Parietal lobe (tissue), 2 donors: ENCODE data around the gene HEPHL1. TPM values are rescaled to one million over a fixed set of nuclear protein-coding genes. Genes with fewer than 3 reads are reported as not detected.

Experiments used
- small RNA-seq: library from RNA; depleted of rRNA; stranded (forward); fragments of <200 nt; gene quantifications from one replicate; pipeline ENCODE3, GENCODE V24; 2014; ENCODE audit warnings: low replicate concordance
- total RNA-seq: library from RNA; depleted of rRNA; stranded (reverse); fragments of >200 nt; gene quantifications from one replicate; pipeline ENCODE4 v1.2.3, GENCODE V29; 2014

Gene HEPHL1, protein sequence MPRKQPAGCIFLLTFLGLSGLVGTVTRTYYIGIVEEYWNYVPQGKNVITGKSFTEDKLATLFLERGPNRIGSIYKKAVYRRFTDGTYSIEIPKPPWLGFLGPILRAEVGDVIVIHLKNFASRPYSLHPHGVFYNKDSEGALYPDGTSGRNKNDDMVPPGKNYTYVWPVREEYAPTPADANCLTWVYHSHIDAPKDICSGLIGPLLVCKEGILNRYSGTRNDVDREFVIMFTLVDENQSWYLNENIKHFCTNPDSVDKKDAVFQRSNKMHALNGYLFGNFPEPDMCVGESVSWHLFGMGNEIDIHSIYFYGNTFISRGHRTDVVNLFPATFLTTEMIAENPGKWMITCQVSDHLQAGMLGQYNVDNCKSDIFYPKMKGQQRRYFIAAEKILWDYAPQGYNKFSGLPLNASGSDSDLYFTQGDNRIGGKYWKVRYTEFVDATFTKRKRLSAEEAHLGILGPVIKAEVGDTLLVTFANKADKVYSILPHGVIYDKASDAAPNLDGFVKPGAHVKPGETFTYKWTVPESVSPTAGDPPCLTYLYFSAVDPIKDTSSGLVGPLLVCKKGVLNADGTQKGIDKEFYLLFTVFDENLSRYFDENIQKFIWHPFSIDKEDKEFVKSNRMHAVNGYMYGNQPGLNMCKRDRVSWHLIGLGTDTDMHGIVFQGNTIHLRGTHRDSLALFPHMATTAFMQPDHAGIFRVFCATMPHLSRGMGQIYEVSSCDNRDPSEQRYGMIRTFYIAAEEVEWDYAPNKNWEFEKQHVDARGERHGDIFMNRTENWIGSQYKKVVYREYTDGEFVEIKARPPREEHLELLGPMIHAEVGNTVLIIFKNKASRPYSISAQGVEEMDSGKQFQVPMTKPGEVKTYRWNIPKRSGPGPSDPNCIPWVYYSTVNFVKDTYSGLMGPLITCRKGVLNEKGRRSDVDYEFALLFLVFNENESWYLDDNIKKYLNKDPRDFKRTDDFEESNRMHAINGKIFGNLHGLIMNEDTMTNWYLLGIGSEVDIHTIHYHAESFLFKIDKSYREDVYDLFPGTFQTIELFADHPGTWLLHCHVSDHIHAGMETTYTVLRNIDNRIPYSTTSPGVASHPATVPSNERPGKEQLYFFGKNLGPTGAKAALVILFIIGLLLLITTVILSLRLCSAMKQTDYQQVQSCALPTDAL
- not detected for total RNA-seq

GRCh38 chr11:94020777-94021481 lies at the start of gene HEPHL1:
TSS of gene HEPHL1 (plus strand) at chr11:94021354. CDS start at chr11:94021369, 15 bp downstream.

GRCh38 chr11:94128746-94129511 lies 107.8 kb downstream of the HEPHL1 start, which contains the start of gene PANX1:
TSS of gene PANX1 (plus strand) at chr11:94128841. CDS start at chr11:94129313, 472 bp downstream.

Small RNAs within 50 kb of the gene (small RNA-seq; reads per million reads assigned to genes)
- gene AP002795.1, result not detected

Other genes starting within 250 kb of the HEPHL1 start
- gene MED17, start 237.1 kb upstream of the HEPHL1 start, total RNA-seq, result 81.1 TPM
- 4.7 TPM for gene VSTM5, start 170.7 kb upstream of the HEPHL1 start, total RNA-seq
- gene PANX1, start 107.5 kb downstream of the HEPHL1 start, total RNA-seq, result 159 TPM